K562 (cell line): ENCODE measurements around the gene PDE6D. TPM values are rescaled to one million over a fixed set of nuclear protein-coding genes. Genes with fewer than 3 reads are reported as not detected.

ENCODE experiments used
- ATAC-seq: fragments of 200-7000 bp; cut with Tn5 transposase; 3 replicates; pipeline ENCODE4 v1.9.1; 2020; ENCODE audit warnings: moderate library complexity
- BruUV-seq: library from RNA; stranded (reverse); fragments of 400-500 nt; replicated peaks from 2 replicates; lab custom pipeline; 2021; lab: Mats Ljungman, UMichigan
- CTCF ChIA-PET: fragments of 300-600 bp; formaldehyde crosslinking; extraction: SDS; loops from one replicate; lab custom pipeline; 2021; ENCODE audit warnings: low intra/inter-chr PET ratio; lab: Yijun Ruan, JAX
- POLR2A ChIA-PET: fragments of 300-600, 350-650 bp; sonication (Branson Sonifier 250); formaldehyde crosslinking; extraction: SDS; loops from one replicate; lab custom pipeline; 2021; ENCODE audit warnings: antibody characterized with exemption, inconsistent platforms; lab: Yijun Ruan, JAX
- DNase-seq, 4 experiments: peaks; one replicate each; pipeline versions ENCODE4 v3.0.0 to v3.0.0-alpha.2; 2011 to 2018; ENCODE audit warnings: low spot score in 3 of 4, mixed read lengths in 3 of 4; ENCODE audit errors: extremely low read depth in 1 of 4
- FAIRE-seq: peaks from 2 replicates; lab custom pipeline; 2011; peaks lifted over from hg19 to GRCh38; lab: Jason Lieb, UNC
- H2AFZ ChIP-seq: 2 replicates; pipeline ENCODE4 v1.6.0; 2011; ENCODE audit warnings: low read depth, low read length, control low read depth, inconsistent platforms
- H3K27ac ChIP-seq: fragments of 200-600 bp; 3 replicates; pipeline ENCODE4 v1.8.0; 2011; ENCODE audit warnings: low read depth, mild to moderate bottlenecking, control low read depth, inconsistent platforms, low read length, moderate library complexity, mixed read lengths; ENCODE audit errors: extremely low read depth
- H3K27me3 ChIP-seq, 2 experiments: fragments of 300-600 bp in 1 of 2; 2 replicates in 1 of 2; 3 replicates in 1 of 2; pipeline versions ENCODE4 v1.6.0 to v1.8.0; 2011; ENCODE audit warnings: inconsistent platforms in 2 of 2, low read length in 2 of 2, mild to moderate bottlenecking in 1 of 2, mixed read lengths in 1 of 2, moderate library complexity in 1 of 2; ENCODE audit not compliant: control insufficient read depth in 2 of 2, insufficient read depth in 2 of 2
- H3K36me3 ChIP-seq: fragments of 300-600 bp; 3 replicates; pipeline ENCODE4 v1.8.0; 2011; ENCODE audit warnings: mild to moderate bottlenecking, low read length, inconsistent platforms; ENCODE audit not compliant: control insufficient read depth, insufficient read depth
- H3K4me1 ChIP-seq, 2 experiments: fragments of 200-600 bp in 1 of 2; replicated peaks in 1 of 2; 2 replicates in 1 of 2; 3 replicates in 1 of 2; pipeline versions ENCODE4 v1.5.1 to v1.8.0; 2011; ENCODE audit warnings: inconsistent platforms in 2 of 2, low read length in 2 of 2, mild to moderate bottlenecking in 1 of 2, mixed read lengths in 1 of 2, moderate library complexity in 1 of 2; ENCODE audit not compliant: control insufficient read depth in 2 of 2, insufficient read depth in 2 of 2
- H3K4me2 ChIP-seq: 2 replicates; pipeline ENCODE4 v1.6.1; 2011; ENCODE audit warnings: low read length, control low read depth, inconsistent platforms, mixed read lengths; ENCODE audit not compliant: insufficient read depth
- H3K4me3 ChIP-seq: fragments of 200-600 bp; sonication (generic), shearing (Covaris generic); 2 replicates; pipeline ENCODE4 v1.5.1; 2016; ENCODE audit warnings: control low read depth, inconsistent platforms
- H3K79me2 ChIP-seq: fragments of 200-600 bp; 3 replicates; pipeline ENCODE4 v1.8.0; 2011; ENCODE audit warnings: low read length, inconsistent platforms; ENCODE audit not compliant: control insufficient read depth, insufficient read depth
- H3K9ac ChIP-seq, 2 experiments: 2 replicates each; pipeline versions ENCODE4 v1.6.0 to v1.6.1; 2011; ENCODE audit warnings: low read depth in 2 of 2, low read length in 2 of 2, control low read depth in 1 of 2, inconsistent platforms in 1 of 2, mild to moderate bottlenecking in 1 of 2, mixed read lengths in 1 of 2; ENCODE audit not compliant: insufficient read depth in 1 of 2
- H3K9me1 ChIP-seq: one replicate; pipeline ENCODE4 v1.6.0; 2011; ENCODE audit warnings: inconsistent platforms, mild to moderate bottlenecking, low read length, moderate library complexity; ENCODE audit not compliant: control insufficient read depth, insufficient read depth
- H3K9me3 ChIP-seq: replicated peaks from 2 replicates; pipeline ENCODE4 v1.5.1; 2011; ENCODE audit warnings: low read depth, low read length, inconsistent platforms; ENCODE audit not compliant: control insufficient read depth, insufficient read depth
- H4K20me1 ChIP-seq: replicated peaks from 2 replicates; pipeline ENCODE4 v1.6.1; 2011; ENCODE audit warnings: low read length, inconsistent platforms, mixed read lengths; ENCODE audit not compliant: control insufficient read depth, insufficient read depth
- BCL6 ChIP-seq: fragments of 250-450 bp; sonication (Bioruptor Pico); IDR thresholded peaks from 2 replicates; pipeline ENCODE4 v1.4.0; 2020
- COPS2 ChIP-seq: fragments of 450-650 bp; conservative IDR thresholded peaks from 2 replicates; pipeline ENCODE4 v1.6.1; 2016; ENCODE audit warnings: mild to moderate bottlenecking, moderate library complexity
- JUN ChIP-seq, 2 experiments: sonication (generic) in 1 of 2; formaldehyde crosslinking in 1 of 2; IDR thresholded peaks; 2 replicates each; pipeline versions ENCODE4 v1.6.1 to v1.8.0; 2012 to 2022; ENCODE audit warnings: borderline replicate concordance in 2 of 2, mild to moderate bottlenecking in 2 of 2, improper control_type of control experiment in 1 of 2, low read depth in 1 of 2, low read length in 1 of 2, missing genetic modification reagents in 1 of 2
- LARP7 ChIP-seq: fragments of 450-650 bp; IDR thresholded peaks from 2 replicates; pipeline ENCODE4 v1.6.1; 2016
- MIER1 ChIP-seq: fragments of 450-650 bp; IDR thresholded peaks from 2 replicates; pipeline ENCODE4 v1.6.1; 2016; ENCODE audit warnings: antibody characterized with exemption, mild to moderate bottlenecking, low read depth
- ZNF436 ChIP-seq: fragments of 250-450, 450-650 bp; sonication (Bioruptor Pico); formaldehyde crosslinking; IDR thresholded peaks from 2 replicates; pipeline ENCODE4 v1.7.0; 2020; ENCODE audit warnings: mild to moderate bottlenecking
- ZNF764 ChIP-seq: fragments of 250-450 bp; sonication (Bioruptor Pico); IDR thresholded peaks from 2 replicates; pipeline ENCODE4 v1.4.0; 2020; ENCODE audit warnings: low read depth, mild to moderate bottlenecking, moderate library complexity
- WGBS: fragments of 100-300 bp; shearing (Covaris generic); methylation state at CpG from one replicate; pipeline ENCODE4 v1.1.6; 2016; ENCODE audit warnings: low coverage, mixed read lengths; ENCODE audit not compliant: insufficient coverage; ENCODE audit errors: missing lambda C conversion rate; 5-methylcytosine and 5-hydroxymethylcytosine counted together
- in situ Hi-C: fragments of 300-500 bp; cut with MboI; formaldehyde crosslinking; loops from 4 replicates; pipeline ENCODE4 v1.15.0; 2018; ENCODE audit warnings: inconsistent platforms, mixed read lengths
- intact Hi-C: fragments of 100-400 bp; cut with micrococcal nuclease; formaldehyde crosslinking; loops from 2 replicates; pipeline ENCODE4 v1.14.2; 2022
- polyA plus RNA-seq, 8 experiments: library from polyadenylated mRNA; depleted of rRNA in 4 of 8; stranded (reverse) in 5 of 8; unstranded in 3 of 8; fragments of >200 nt; fragmentation: Nextera tagmentation in 2 of 8; fragmentation: Illumina TruSeq in 1 of 8; extraction: Ambion mirVana in 2 of 8; extraction: Trizol in 1 of 8; gene quantifications; 2 replicates each; pipeline versions ENCODE4 v1.2.1 to v1.2.3, GENCODE V29; 2011 to 2014; ENCODE audit warnings: inconsistent platforms in 1 of 8, missing spikeins in 1 of 8
- total RNA-seq, 7 experiments: library from RNA; depleted of rRNA in 6 of 7; stranded (reverse); fragments of >200 nt in 6 of 7; fragmentation: Illumina TruSeq in 2 of 7; extraction: Trizol in 2 of 7; gene quantifications; 2 replicates each; pipeline versions ENCODE4 v1.2.1 to v1.2.3, GENCODE V29; 2011 to 2021; ENCODE audit warnings: low replicate concordance in 1 of 7
- TF ChIP-seq, protein P1 (sequence below): fragments of 250-450 bp; sonication (Bioruptor Pico); IDR thresholded peaks from 2 replicates; pipeline ENCODE4 v1.4.0; 2020; ENCODE audit warnings: mild to moderate bottlenecking, moderate library complexity, borderline replicate concordance
- TF ChIP-seq, protein P2 (sequence below): fragments of 200-600 bp; sonication (generic); IDR thresholded peaks from one replicate; pipeline ENCODE4 v1.6.1; 2012; ENCODE audit warnings: mild to moderate bottlenecking, low read depth, low read length, inconsistent platforms

Gene PDE6D
- total and polyA plus RNA-seq, 9 of the 15 experiments (the other 6 are each of a cell fraction or from before 2014, with no cell fraction given) = 0.65 to 11.6 (median 7.0) TPM

DNA sequence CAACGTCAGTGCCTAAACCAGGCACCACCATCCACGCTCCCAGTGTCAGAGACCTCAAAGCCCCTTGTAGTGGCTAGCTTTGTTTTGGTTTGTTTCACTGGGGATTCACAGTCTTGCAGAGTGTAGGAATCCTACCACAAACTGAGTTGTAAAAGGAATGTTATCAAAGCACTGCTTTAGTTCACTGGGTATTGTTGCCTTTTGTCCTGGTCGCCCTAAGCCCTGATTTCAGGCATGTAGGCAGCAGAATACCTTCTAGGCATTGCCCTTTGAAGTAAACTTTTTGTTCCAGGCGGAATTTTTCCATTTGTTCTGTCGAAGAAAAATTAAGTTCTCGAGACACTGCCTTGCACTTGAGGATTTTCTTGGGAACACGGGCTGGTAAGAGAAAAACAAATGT is 43.3 kb downstream of the PDE6D start:
- no peaks in the 10 kb centered on the region for H3K9me3 ChIP-seq
- no peak overlapping the region for H3K4me3 ChIP-seq
- no TSS peak for BruUV-seq
- DNase-seq (no peak), ATAC-seq (no peak), FAIRE-seq (no peak)
- no peaks in the 10 kb centered on the region for H3K9me1 ChIP-seq
- ChIA-PET CTCF (no interaction called here), POLR2A (no interaction called here)
- no peak overlapping the region for H3K27ac ChIP-seq
- in situ Hi-C loops (no loop called here), intact Hi-C loops (no loop called here)
- no peaks in the 10 kb centered on the region; a peak in 1 of 5 replicates for H3K4me1 ChIP-seq
- H3K36me3 ChIP-seq = no peaks in the 10 kb centered on the region
- H3K4me2 ChIP-seq = no peak overlapping the region
- WGBS = 7% methylated on average over 6 of the region's 7 CpGs
- no peaks in the 10 kb centered on the region for H3K79me2 ChIP-seq
- peaks cover 0 to 2% of the 10 kb centered on the region in 2 experiments; a peak in 3 of 5 replicates for H3K27me3 ChIP-seq
- no peak overlapping the region for H3K9ac ChIP-seq
- H2AFZ ChIP-seq = no peak overlapping the region
- H4K20me1 ChIP-seq = no peaks in the 10 kb centered on the region
- TF ChIP-seq LARP7 (no peak), JUN (IDR thresholded peaks at IDR 0.05; ENCODE audit: borderline replicate concordance, low read depth, low read length) (no peak), JUN (CRISPR knock-in tag; IDR thresholded peaks at IDR 0.05; ENCODE audit: borderline replicate concordance) (no peak), MIER1 (no peak), COPS2 (no peak), BCL6 (no peak), ZNF764 (CRISPR knock-in tag) (no peak), ZNF436 (CRISPR knock-in tag) (no peak)
- TF ChIP-seq, protein P1, sequence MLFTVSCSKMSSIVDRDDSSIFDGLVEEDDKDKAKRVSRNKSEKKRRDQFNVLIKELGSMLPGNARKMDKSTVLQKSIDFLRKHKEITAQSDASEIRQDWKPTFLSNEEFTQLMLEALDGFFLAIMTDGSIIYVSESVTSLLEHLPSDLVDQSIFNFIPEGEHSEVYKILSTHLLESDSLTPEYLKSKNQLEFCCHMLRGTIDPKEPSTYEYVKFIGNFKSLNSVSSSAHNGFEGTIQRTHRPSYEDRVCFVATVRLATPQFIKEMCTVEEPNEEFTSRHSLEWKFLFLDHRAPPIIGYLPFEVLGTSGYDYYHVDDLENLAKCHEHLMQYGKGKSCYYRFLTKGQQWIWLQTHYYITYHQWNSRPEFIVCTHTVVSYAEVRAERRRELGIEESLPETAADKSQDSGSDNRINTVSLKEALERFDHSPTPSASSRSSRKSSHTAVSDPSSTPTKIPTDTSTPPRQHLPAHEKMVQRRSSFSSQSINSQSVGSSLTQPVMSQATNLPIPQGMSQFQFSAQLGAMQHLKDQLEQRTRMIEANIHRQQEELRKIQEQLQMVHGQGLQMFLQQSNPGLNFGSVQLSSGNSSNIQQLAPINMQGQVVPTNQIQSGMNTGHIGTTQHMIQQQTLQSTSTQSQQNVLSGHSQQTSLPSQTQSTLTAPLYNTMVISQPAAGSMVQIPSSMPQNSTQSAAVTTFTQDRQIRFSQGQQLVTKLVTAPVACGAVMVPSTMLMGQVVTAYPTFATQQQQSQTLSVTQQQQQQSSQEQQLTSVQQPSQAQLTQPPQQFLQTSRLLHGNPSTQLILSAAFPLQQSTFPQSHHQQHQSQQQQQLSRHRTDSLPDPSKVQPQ (CRISPR knock-in tag) = no peak
- TF ChIP-seq, protein P2, sequence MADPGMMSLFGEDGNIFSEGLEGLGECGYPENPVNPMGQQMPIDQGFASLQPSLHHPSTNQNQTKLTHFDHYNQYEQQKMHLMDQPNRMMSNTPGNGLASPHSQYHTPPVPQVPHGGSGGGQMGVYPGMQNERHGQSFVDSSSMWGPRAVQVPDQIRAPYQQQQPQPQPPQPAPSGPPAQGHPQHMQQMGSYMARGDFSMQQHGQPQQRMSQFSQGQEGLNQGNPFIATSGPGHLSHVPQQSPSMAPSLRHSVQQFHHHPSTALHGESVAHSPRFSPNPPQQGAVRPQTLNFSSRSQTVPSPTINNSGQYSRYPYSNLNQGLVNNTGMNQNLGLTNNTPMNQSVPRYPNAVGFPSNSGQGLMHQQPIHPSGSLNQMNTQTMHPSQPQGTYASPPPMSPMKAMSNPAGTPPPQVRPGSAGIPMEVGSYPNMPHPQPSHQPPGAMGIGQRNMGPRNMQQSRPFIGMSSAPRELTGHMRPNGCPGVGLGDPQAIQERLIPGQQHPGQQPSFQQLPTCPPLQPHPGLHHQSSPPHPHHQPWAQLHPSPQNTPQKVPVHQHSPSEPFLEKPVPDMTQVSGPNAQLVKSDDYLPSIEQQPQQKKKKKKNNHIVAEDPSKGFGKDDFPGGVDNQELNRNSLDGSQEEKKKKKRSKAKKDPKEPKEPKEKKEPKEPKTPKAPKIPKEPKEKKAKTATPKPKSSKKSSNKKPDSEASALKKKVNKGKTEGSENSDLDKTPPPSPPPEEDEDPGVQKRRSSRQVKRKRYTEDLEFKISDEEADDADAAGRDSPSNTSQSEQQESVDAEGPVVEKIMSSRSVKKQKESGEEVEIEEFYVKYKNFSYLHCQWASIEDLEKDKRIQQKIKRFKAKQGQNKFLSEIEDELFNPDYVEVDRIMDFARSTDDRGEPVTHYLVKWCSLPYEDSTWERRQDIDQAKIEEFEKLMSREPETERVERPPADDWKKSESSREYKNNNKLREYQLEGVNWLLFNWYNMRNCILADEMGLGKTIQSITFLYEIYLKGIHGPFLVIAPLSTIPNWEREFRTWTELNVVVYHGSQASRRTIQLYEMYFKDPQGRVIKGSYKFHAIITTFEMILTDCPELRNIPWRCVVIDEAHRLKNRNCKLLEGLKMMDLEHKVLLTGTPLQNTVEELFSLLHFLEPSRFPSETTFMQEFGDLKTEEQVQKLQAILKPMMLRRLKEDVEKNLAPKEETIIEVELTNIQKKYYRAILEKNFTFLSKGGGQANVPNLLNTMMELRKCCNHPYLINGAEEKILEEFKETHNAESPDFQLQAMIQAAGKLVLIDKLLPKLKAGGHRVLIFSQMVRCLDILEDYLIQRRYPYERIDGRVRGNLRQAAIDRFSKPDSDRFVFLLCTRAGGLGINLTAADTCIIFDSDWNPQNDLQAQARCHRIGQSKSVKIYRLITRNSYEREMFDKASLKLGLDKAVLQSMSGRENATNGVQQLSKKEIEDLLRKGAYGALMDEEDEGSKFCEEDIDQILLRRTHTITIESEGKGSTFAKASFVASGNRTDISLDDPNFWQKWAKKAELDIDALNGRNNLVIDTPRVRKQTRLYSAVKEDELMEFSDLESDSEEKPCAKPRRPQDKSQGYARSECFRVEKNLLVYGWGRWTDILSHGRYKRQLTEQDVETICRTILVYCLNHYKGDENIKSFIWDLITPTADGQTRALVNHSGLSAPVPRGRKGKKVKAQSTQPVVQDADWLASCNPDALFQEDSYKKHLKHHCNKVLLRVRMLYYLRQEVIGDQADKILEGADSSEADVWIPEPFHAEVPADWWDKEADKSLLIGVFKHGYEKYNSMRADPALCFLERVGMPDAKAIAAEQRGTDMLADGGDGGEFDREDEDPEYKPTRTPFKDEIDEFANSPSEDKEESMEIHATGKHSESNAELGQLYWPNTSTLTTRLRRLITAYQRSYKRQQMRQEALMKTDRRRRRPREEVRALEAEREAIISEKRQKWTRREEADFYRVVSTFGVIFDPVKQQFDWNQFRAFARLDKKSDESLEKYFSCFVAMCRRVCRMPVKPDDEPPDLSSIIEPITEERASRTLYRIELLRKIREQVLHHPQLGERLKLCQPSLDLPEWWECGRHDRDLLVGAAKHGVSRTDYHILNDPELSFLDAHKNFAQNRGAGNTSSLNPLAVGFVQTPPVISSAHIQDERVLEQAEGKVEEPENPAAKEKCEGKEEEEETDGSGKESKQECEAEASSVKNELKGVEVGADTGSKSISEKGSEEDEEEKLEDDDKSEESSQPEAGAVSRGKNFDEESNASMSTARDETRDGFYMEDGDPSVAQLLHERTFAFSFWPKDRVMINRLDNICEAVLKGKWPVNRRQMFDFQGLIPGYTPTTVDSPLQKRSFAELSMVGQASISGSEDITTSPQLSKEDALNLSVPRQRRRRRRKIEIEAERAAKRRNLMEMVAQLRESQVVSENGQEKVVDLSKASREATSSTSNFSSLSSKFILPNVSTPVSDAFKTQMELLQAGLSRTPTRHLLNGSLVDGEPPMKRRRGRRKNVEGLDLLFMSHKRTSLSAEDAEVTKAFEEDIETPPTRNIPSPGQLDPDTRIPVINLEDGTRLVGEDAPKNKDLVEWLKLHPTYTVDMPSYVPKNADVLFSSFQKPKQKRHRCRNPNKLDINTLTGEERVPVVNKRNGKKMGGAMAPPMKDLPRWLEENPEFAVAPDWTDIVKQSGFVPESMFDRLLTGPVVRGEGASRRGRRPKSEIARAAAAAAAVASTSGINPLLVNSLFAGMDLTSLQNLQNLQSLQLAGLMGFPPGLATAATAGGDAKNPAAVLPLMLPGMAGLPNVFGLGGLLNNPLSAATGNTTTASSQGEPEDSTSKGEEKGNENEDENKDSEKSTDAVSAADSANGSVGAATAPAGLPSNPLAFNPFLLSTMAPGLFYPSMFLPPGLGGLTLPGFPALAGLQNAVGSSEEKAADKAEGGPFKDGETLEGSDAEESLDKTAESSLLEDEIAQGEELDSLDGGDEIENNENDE = no peak
